HepG2 (cell line): ENCODE measurements around the gene MED28. TPM values are rescaled to one million over a fixed set of nuclear protein-coding genes. Genes with fewer than 3 reads are reported as not detected.
A peak's percentile ranks its signal among the peaks of the same experiment; 100 is the strongest.

Source experiments
- HHEX ChIP-seq: IDR thresholded peaks from 2 replicates; pipeline ENCODE4 v1.6.1; 2016; ENCODE audit warnings: control low read depth
- HNF4G ChIP-seq, 2 experiments: sonication (generic) in 1 of 2; formaldehyde crosslinking in 1 of 2; IDR thresholded peaks; 2 replicates each; pipeline versions ENCODE4 v1.4.0 to v1.6.1; 2011 to 2020; ENCODE audit warnings: borderline replicate concordance in 2 of 2, low read depth in 2 of 2, mild to moderate bottlenecking in 2 of 2, low read length in 1 of 2, missing genetic modification reagents in 1 of 2, moderate library complexity in 1 of 2
- IKZF4 ChIP-seq: sonication (generic); formaldehyde crosslinking; IDR thresholded peaks from 2 replicates; pipeline ENCODE4 v1.5.1; 2020; ENCODE audit warnings: borderline replicate concordance, mild to moderate bottlenecking, low read depth, missing genetic modification reagents; ENCODE audit errors: not compliant biosample characterization
- IRX3 ChIP-seq: sonication (generic); formaldehyde crosslinking; IDR thresholded peaks from 2 replicates; pipeline ENCODE4 v1.8.1; 2023; ENCODE audit warnings: mild to moderate bottlenecking, low read depth, missing genetic modification reagents, borderline replicate concordance
- MLXIP ChIP-seq: sonication (generic); formaldehyde crosslinking; IDR thresholded peaks from 2 replicates; pipeline ENCODE4 v1.9.0; 2021; ENCODE audit warnings: missing genetic modification reagents, borderline replicate concordance
- MTF2 ChIP-seq: sonication (generic); formaldehyde crosslinking; IDR thresholded peaks from 2 replicates; pipeline ENCODE4 v1.5.0; 2020; ENCODE audit warnings: missing genetic modification reagents, borderline replicate concordance
- MZF1 ChIP-seq: sonication (generic); formaldehyde crosslinking; IDR thresholded peaks from 2 replicates; pipeline ENCODE4 v1.8.1; 2023; ENCODE audit warnings: mild to moderate bottlenecking, missing genetic modification reagents, borderline replicate concordance
- NFYB ChIP-seq: sonication (generic); formaldehyde crosslinking; IDR thresholded peaks from 2 replicates; pipeline ENCODE4 v1.4.0; 2020; ENCODE audit warnings: missing genetic modification reagents
- PHF21A ChIP-seq: sonication (generic); formaldehyde crosslinking; IDR thresholded peaks from 2 replicates; pipeline ENCODE4 v1.5.0; 2020; ENCODE audit warnings: mild to moderate bottlenecking, missing genetic modification reagents
- SNAI1 ChIP-seq: sonication (generic); formaldehyde crosslinking; IDR thresholded peaks from 2 replicates; pipeline ENCODE4 v1.5.0; 2020; ENCODE audit warnings: mild to moderate bottlenecking, missing genetic modification reagents, borderline replicate concordance
- STAT5B ChIP-seq: sonication (generic); formaldehyde crosslinking; IDR thresholded peaks from 2 replicates; pipeline ENCODE4 v1.4.0; 2020; ENCODE audit warnings: missing genetic modification reagents
- SUZ12 ChIP-seq: fragments of 150-350 bp; IDR thresholded peaks from 2 replicates; pipeline ENCODE4 v1.6.1; 2014; ENCODE audit warnings: low read depth, low read length
- TEAD3 ChIP-seq: optimal IDR thresholded peaks from 2 replicates; pipeline ENCODE3; 2016; ENCODE audit warnings: borderline replicate concordance
- ZFAT ChIP-seq: sonication (generic); formaldehyde crosslinking; conservative IDR thresholded peaks from 2 replicates; pipeline ENCODE4 v1.8.1; 2023; ENCODE audit warnings: missing genetic modification reagents, inconsistent platforms
- ZFP82 ChIP-seq: sonication (generic); formaldehyde crosslinking; IDR thresholded peaks from 2 replicates; pipeline ENCODE4 v1.5.1; 2020; ENCODE audit warnings: mild to moderate bottlenecking, missing genetic modification reagents, borderline replicate concordance
- ZKSCAN5 ChIP-seq: sonication (generic); formaldehyde crosslinking; IDR thresholded peaks from 2 replicates; pipeline ENCODE4 v1.5.1; 2020; ENCODE audit warnings: mild to moderate bottlenecking, missing genetic modification reagents
- ZNF235 ChIP-seq: sonication (generic); formaldehyde crosslinking; IDR thresholded peaks from 2 replicates; pipeline ENCODE4 v1.8.1; 2023; ENCODE audit warnings: mild to moderate bottlenecking, missing genetic modification reagents, borderline replicate concordance
- ZNF280B ChIP-seq: sonication (generic); formaldehyde crosslinking; IDR thresholded peaks from 2 replicates; pipeline ENCODE4 v1.5.0; 2020; ENCODE audit warnings: missing genetic modification reagents, mild to moderate bottlenecking, borderline replicate concordance
- ZNF460 ChIP-seq: sonication (generic); formaldehyde crosslinking; IDR thresholded peaks from 2 replicates; pipeline ENCODE4 v1.5.1; 2020; ENCODE audit warnings: missing genetic modification reagents, mild to moderate bottlenecking, borderline replicate concordance
- ZNF563 ChIP-seq: sonication (generic); formaldehyde crosslinking; IDR thresholded peaks from 2 replicates; pipeline ENCODE4 v1.8.0; 2022; ENCODE audit warnings: mild to moderate bottlenecking, moderate library complexity, missing genetic modification reagents
- ZNF577 ChIP-seq: sonication (generic); formaldehyde crosslinking; IDR thresholded peaks from 2 replicates; pipeline ENCODE4 v1.4.0; 2020; ENCODE audit warnings: mild to moderate bottlenecking, low read depth, missing genetic modification reagents, borderline replicate concordance
- ZXDC ChIP-seq: sonication (generic); formaldehyde crosslinking; IDR thresholded peaks from 2 replicates; pipeline ENCODE4 v1.5.0; 2020; ENCODE audit warnings: mild to moderate bottlenecking, missing genetic modification reagents
- polyA plus RNA-seq, 8 experiments: library from polyadenylated mRNA; depleted of rRNA in 3 of 8; stranded (reverse) in 7 of 8; unstranded in 1 of 8; fragments of >200 nt; fragmentation: Illumina TruSeq in 4 of 8; extraction: Trizol in 4 of 8; gene quantifications; 2 replicates each; pipeline versions ENCODE4 v1.2.1 to v1.2.3, GENCODE V29; 2011 to 2016; ENCODE audit warnings: low read depth in 4 of 8, missing spikeins in 1 of 8, mixed read lengths in 1 of 8; ENCODE audit not compliant: insufficient read depth in 1 of 8
- total RNA-seq, 5 experiments: library from RNA; depleted of rRNA; stranded (reverse); fragments of >200 nt; fragmentation: Illumina TruSeq; extraction: Trizol; gene quantifications; 2 replicates each; pipeline ENCODE4 v1.2.3, GENCODE V29; 2016; ENCODE audit warnings: low read depth in 1 of 5

MED28 gene
- total and polyA plus RNA-seq, 2 of the 13 experiments (the other 11 are each of a cell fraction or from before 2014, with no cell fraction given) = 41.3 to 65.7 TPM

- no peak for TF ChIP-seq SNAI1 (CRISPR knock-in tag)
- no peak; the same call in 1 of the 2 replicates for TF ChIP-seq ZNF460 (CRISPR knock-in tag)
- TF ChIP-seq SUZ12 = no peak
- 0 out of 2 replicates have a peak, but pooled peaks have one; percentile 11 for TF ChIP-seq HNF4G (IDR thresholded peaks at IDR 0.05; ENCODE audit: borderline replicate concordance, low read depth, low read length)
- TF ChIP-seq HNF4G (CRISPR knock-in tag; IDR thresholded peaks at IDR 0.05; ENCODE audit: borderline replicate concordance, low read depth) = no peak; the same call in 1 of the 2 replicates
- no peak for TF ChIP-seq ZFAT (CRISPR knock-in tag)
- TF ChIP-seq MZF1 (CRISPR knock-in tag) = no peak
- no peak for TF ChIP-seq TEAD3
- TF ChIP-seq ZNF563 = peak; percentile 88
- TF ChIP-seq ZNF280B = no peak
- no peak; the same call in 1 of the 2 replicates for TF ChIP-seq PHF21A (CRISPR knock-in tag)
- TF ChIP-seq ZFP82 (CRISPR knock-in tag) = no peak; the same call in 1 of the 2 replicates
- TF ChIP-seq IKZF4 (CRISPR knock-in tag) = peak; percentile 71
- no peak for TF ChIP-seq STAT5B (CRISPR knock-in tag)
- TF ChIP-seq ZXDC (CRISPR knock-in tag) = 0 out of 2 replicates have a peak, but pooled peaks have one; percentile 65
- TF ChIP-seq MLXIP (CRISPR knock-in tag) = 0 out of 2 replicates have a peak, but pooled peaks have one; percentile 18
- TF ChIP-seq MTF2 (CRISPR knock-in tag) = no peak; the same call in 1 of the 2 replicates
- TF ChIP-seq IRX3 (CRISPR knock-in tag) = peak; percentile 82; the same call in 1 of the 2 replicates
- TF ChIP-seq NFYB (CRISPR knock-in tag) = peak; percentile 65
- no peak for TF ChIP-seq HHEX (CRISPR knock-in tag)
- TF ChIP-seq ZNF235 (CRISPR knock-in tag) = no peak
- TF ChIP-seq ZKSCAN5 (CRISPR knock-in tag) = no peak
- no peak for TF ChIP-seq ZNF577 (CRISPR knock-in tag)
These were observed 37.3 kb upstream of the MED28 start, which contains the start of gene LAP3 (continued) for GRCh38 chr4:17576932-17577664.
